ENCODE results near the gene NDST3.

- TF ChIP-seq POLR2A (IDR thresholded peaks at IDR 0.05), result no peak
- no peak for TF ChIP-seq CTCF (IDR thresholded peaks at IDR 0.05)
These were observed 37.4 kb upstream of the NDST3 start for GRCh38 chr4:117996891-117997290.
